Activated naive CD4-positive, alpha-beta T cell treated with anti-CD3 and anti-CD28 coated beads for 36 hours (primary cell): ENCODE data around the gene MYCT1. TPM values are rescaled to one million over a fixed set of nuclear protein-coding genes. Genes with fewer than 3 reads are reported as not detected.
"Not testable (repeated sequence)": the region's sequence is repeated elsewhere in the genome, so short reads cannot be mapped to it uniquely, and the experiment has no call there.

Experiments used
- CTCF ChIA-PET: fragments of 350-600 bp; sonication (Branson Sonifier 250); formaldehyde crosslinking; loops from one replicate; lab custom pipeline; 2021; ENCODE audit warnings: antibody characterized with exemption; lab: Charles Lee
- DNase-seq: peaks from one replicate; pipeline ENCODE4 v3.0.0-alpha.2; 2020
- H3K27ac Mint-ChIP-seq: one replicate; pipeline ENCODE4 v1.8.0; 2021; ENCODE audit warnings: mild to moderate bottlenecking, mixed read lengths
- H3K27me3 Mint-ChIP-seq: one replicate; pipeline ENCODE4 v1.8.0; 2021; ENCODE audit warnings: low read depth, mixed read lengths
- H3K36me3 Mint-ChIP-seq: one replicate; pipeline ENCODE4 v1.8.0; 2021; ENCODE audit warnings: low read depth, mixed read lengths
- H3K4me1 Mint-ChIP-seq: one replicate; pipeline ENCODE4 v1.8.0; 2021; ENCODE audit warnings: low read depth, mixed read lengths
- H3K4me3 Mint-ChIP-seq: one replicate; pipeline ENCODE4 v1.8.0; 2021; ENCODE audit warnings: mild to moderate bottlenecking, moderate library complexity, mixed read lengths
- H3K9me3 Mint-ChIP-seq: one replicate; pipeline ENCODE4 v1.8.0; 2021; ENCODE audit warnings: mixed read lengths
- intact Hi-C: fragments of 100-400 bp; cut with micrococcal nuclease; formaldehyde crosslinking; loops from one replicate; pipeline ENCODE4 v1.15.1; 2023
- total RNA-seq, 2 experiments: library from RNA; stranded (reverse); gene quantifications; one replicate each; pipeline ENCODE4 v1.2.3, GENCODE V29; 2021

Gene MYCT1, protein sequence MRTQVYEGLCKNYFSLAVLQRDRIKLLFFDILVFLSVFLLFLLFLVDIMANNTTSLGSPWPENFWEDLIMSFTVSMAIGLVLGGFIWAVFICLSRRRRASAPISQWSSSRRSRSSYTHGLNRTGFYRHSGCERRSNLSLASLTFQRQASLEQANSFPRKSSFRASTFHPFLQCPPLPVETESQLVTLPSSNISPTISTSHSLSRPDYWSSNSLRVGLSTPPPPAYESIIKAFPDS
- not detected for total RNA-seq

DNA sequence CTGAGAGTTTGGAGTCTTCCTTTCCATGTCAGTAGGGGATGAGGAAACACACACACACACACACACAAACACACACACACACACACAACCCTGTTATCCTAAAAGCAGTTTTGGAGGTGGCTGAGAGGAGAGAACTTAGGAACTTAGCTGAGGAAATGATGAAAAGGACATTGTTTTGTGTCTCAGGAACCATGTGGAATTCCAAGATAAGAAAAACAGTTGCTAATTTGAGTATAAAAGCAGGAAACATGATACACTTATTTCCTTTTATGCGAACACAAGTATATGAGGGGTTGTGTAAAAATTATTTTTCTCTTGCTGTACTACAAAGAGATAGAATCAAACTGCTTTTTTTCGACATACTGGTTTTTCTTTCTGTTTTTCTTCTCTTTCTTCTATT is at the start of gene MYCT1:
Gene MYCT1 (plus strand): TSS at position 264 of the 400 bp plus-strand sequence. CDS start 6 bp downstream, at position 270.
- CTCF ChIA-PET, result no interaction called here

DNA sequence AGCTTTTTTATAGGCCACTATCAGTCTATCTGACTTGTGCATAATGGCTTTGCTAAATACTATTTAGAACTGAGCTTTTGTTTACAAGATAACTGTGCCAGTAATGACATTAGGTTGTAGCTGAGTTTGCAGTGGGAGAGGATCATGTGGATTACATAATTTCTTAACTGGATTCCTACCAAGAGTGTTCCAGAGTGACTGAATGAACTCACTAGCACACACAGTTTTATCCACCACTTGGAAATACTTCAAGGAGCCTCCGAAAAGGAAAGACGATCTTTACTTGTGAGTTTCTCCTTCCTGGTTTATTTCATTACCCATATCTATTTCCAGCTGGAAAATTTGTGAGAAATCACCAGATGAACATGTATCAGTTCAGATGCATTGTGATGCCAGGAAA is 49.6 kb upstream of the MYCT1 start:
- H3K36me3 Mint-ChIP-seq, result no peaks in the 10 kb centered on the region
- no peaks in the 10 kb centered on the region for H3K9me3 Mint-ChIP-seq
- H3K4me3 Mint-ChIP-seq, result no peak overlapping the region
- H3K27ac Mint-ChIP-seq, result no peak overlapping the region
- no peaks in the 10 kb centered on the region for H3K4me1 Mint-ChIP-seq
- H3K27me3 Mint-ChIP-seq, result peaks cover 11% of the 10 kb centered on the region
- CTCF ChIA-PET, result no interaction called here
- intact Hi-C loops, result loop anchor here (10.0 kb wide), 1 partner anchor 973 kb away; no protein-coding TSS in a partner anchor
- no peak for DNase-seq

More for the DNA sequence above, at the start of gene MYCT1:
- Mint-ChIP-seq H3K27me3 (peaks cover 31% of the 10 kb centered on the region), H3K9me3 (no peaks in the 10 kb centered on the region), H3K4me3 (no peak within 1 kb of the TSS), H3K27ac (no peak within 1 kb of the TSS), H3K4me1 (no peaks in the 10 kb centered on the region), H3K36me3 (no peaks in the 10 kb centered on the region)
- no peak for DNase-seq
- intact Hi-C loops, result no loop called here

DNA sequence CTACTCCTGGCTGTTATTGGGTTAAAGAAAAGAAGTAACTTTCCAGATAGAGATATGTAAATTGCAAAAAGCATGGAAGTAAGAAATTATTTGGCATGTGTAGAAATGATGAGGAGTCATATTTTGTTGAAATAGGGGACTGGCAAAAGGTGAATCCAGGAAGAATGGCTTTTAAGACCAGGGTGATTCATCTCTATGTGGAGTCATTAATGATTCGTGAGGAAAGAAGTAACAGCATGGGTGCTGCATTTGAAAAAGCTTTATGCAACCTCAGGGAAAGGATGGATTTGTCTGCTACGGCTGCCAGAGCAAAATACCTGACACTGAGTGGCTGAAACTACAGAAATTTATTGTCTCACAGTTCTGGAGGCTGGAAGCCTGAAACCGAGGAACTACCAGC is 45.7 kb upstream of the MYCT1 start:
- H3K4me3 Mint-ChIP-seq, result no peak overlapping the region
- no peak for DNase-seq

DNA sequence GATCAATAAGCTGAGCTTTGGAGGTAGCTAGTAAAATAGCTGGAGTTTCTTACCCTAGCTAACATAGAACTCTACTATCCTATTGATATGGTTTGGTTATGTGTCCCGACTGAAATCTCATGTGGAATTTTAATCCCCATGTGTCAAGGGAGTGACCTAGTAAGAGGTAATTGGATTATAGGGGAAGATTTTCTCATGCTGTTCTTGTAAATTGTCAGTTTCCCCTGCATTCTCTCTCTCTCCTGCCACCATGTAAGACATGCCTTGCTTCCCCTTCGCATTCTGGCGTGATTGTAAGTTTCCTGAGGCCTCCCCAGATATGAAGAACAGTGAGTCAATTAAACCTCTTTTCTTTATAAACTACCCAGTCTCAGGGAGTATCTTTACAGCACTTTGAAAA is 35.9 kb upstream of the MYCT1 start:
- intact Hi-C loops, result no loop called here
- H3K9me3 Mint-ChIP-seq, result no peaks in the 10 kb centered on the region
- no peak for DNase-seq
- H3K36me3 Mint-ChIP-seq, result no peaks in the 10 kb centered on the region
- H3K27ac Mint-ChIP-seq, result no peak overlapping the region
- CTCF ChIA-PET, result no interaction called here
- H3K4me1 Mint-ChIP-seq, result no peaks in the 10 kb centered on the region
- no peaks in the 10 kb centered on the region for H3K27me3 Mint-ChIP-seq
- no peak overlapping the region for H3K4me3 Mint-ChIP-seq

More for the DNA sequence above, 45.7 kb upstream of the MYCT1 start:
- intact Hi-C loops, result no loop called here
- H3K36me3 Mint-ChIP-seq, result no peaks in the 10 kb centered on the region
- CTCF ChIA-PET, result no interaction called here
- no peak overlapping the region for H3K27ac Mint-ChIP-seq
- no peaks in the 10 kb centered on the region for H3K4me1 Mint-ChIP-seq
- H3K9me3 Mint-ChIP-seq, result no peaks in the 10 kb centered on the region
- H3K27me3 Mint-ChIP-seq, result peaks cover 10% of the 10 kb centered on the region

DNA sequence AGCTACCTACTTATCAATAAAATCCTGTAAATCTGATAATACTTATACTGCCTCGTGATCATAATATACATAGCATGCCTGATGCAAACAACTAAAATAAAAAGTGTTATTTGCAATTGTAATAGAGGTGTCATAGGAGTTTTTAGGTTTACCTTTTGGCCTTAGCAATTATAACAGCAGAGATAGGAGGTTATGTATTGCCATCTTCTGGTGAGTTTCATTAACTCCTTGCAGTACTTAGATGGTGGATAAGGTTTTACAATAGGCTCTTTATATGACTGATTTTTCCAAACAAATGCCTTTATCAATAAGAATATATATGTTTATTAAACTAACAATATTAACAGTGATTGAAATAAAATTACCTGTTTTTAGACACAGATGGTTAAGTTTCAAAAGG is 27.8 kb upstream of the MYCT1 start:
- DNase-seq, result no peak
- Mint-ChIP-seq H3K27ac (no peak overlapping the region), H3K4me3 (no peak overlapping the region), H3K27me3 (peaks cover 3% of the 10 kb centered on the region), H3K36me3 (no peaks in the 10 kb centered on the region), H3K4me1 (no peaks in the 10 kb centered on the region), H3K9me3 (no peaks in the 10 kb centered on the region)
- intact Hi-C loops, result loop anchor here (1.0 kb wide), 1 partner anchor 185 kb away; no protein-coding TSS in a partner anchor
- CTCF ChIA-PET, result no interaction called here

DNA sequence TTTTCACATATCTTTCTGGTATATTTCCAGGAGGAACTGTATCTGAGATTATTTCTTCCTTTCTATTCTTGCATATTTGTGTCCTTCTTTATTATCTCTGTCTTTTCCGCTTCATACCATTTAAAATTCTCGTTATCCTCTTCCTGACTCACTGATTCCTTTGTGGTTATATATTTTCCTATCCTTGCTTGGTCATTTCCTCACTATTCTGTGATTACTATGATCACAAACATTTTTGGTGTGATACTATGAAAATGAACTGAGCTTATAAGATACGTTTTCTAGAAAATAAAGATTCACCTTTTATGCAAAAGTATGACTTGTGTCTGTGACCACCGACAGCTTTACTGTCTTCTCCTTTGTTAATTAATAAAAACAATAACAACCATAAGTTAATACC is 26.5 kb upstream of the MYCT1 start:
- CTCF ChIA-PET, result interaction anchor here (0.6 kb wide), 1 partner anchor 73 kb away, joined by 3 read pairs; no protein-coding TSS in a partner anchor
- H3K27ac Mint-ChIP-seq, result no peak overlapping the region
- no peaks in the 10 kb centered on the region for H3K9me3 Mint-ChIP-seq
- H3K4me1 Mint-ChIP-seq, result no peaks in the 10 kb centered on the region
- DNase-seq, result no peak
- H3K27me3 Mint-ChIP-seq, result peaks cover 5% of the 10 kb centered on the region
- no peaks in the 10 kb centered on the region for H3K36me3 Mint-ChIP-seq
- intact Hi-C loops, result no loop called here
- no peak overlapping the region for H3K4me3 Mint-ChIP-seq

DNA sequence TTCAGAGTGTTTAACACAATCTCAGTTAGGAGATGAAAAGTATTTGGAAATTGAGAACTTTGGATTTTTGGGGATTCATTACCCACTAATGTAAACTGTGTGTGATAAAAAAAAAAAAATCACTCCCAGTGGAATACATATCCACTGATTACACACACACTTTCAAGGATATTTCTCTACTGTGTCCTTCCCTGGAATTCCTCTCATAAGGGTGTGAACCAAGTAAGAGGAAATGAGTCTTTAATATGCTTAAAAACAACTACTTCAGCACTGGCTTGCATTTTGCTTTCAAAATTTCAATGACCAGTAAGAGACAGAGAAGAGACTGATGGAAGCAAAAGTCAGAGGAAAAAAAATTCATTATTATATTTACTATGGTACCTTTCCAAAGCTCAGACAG is 24.5 kb upstream of the MYCT1 start:
- Mint-ChIP-seq H3K4me3 (no peak overlapping the region), H3K27me3 (peaks cover 5% of the 10 kb centered on the region), H3K36me3 (no peaks in the 10 kb centered on the region), H3K4me1 (no peaks in the 10 kb centered on the region), H3K9me3 (no peaks in the 10 kb centered on the region), H3K27ac (no peak overlapping the region)
- intact Hi-C loops, result no loop called here
- DNase-seq, result no peak
- CTCF ChIA-PET, result interaction anchor here (0.6 kb wide), 1 partner anchor 275 kb away, joined by 5 read pairs; no protein-coding TSS in a partner anchor

DNA sequence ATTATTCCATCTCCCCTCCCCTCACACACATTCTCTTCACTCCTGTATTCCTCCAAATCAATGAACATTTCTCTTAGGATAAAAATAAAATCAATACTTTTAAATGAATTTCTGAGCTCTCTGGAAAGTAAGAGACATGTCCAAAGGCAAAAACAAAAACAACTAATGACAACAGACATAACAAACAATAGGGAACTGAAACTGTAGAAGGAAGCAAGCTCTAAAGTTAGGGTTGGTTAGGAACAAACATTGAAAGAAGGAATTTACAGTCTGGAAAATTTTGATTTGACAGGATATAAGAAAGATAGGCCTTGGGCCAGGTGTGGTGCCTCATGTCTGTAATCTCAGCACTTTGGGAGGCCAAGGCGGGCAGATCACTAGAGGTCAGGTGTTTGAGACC is 17.5 kb upstream of the MYCT1 start:
- Mint-ChIP-seq H3K4me1 (no peaks in the 10 kb centered on the region), H3K9me3 (no peaks in the 10 kb centered on the region), H3K27ac (no peak overlapping the region), H3K27me3 (peaks cover 5% of the 10 kb centered on the region), H3K36me3 (no peaks in the 10 kb centered on the region), H3K4me3 (no peak overlapping the region)
- CTCF ChIA-PET, result no interaction called here
- intact Hi-C loops, result no loop called here
- no peak for DNase-seq

DNA sequence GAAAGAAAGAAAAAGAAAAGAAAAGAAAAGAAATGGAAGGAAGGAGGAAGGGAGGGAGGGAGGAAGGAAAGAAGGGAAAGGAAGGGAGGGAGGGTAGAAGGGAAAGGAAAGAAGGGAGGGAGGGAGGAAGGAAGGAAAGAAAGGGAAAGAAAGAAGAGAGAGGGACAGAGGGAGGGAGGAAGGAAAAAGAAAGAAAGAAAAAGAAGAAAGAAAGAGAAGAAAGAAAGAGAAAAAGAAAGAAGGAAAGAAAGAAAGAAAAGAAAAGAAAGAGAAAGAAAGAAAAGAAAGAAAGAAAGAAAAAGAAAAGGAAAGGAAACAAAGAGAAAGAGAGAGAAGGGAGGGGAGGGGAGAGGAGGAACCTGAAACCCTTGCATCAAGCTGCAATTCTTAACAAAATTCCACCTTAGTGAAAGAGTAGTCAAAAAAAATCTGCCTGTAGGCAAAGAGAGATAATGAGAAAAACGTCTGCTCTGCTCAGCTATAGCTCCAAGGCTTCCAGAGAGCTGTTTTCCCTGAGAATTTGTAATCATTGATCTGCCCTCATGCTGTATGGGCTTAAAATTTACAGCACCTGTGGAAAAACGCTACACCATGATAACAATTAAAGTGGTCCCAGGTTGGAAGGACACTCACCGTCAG is 16.7 kb upstream of the MYCT1 start:
- CTCF ChIA-PET, result no interaction called here
- intact Hi-C loops, result no loop called here
- no peaks in the 10 kb centered on the region for H3K4me1 Mint-ChIP-seq
- H3K27me3 Mint-ChIP-seq, result peaks cover 5% of the 10 kb centered on the region
- H3K36me3 Mint-ChIP-seq, result no peaks in the 10 kb centered on the region
- no peak overlapping the region for H3K4me3 Mint-ChIP-seq
- H3K27ac Mint-ChIP-seq, result no peak overlapping the region
- H3K9me3 Mint-ChIP-seq, result no peaks in the 10 kb centered on the region
- no peak for DNase-seq

DNA sequence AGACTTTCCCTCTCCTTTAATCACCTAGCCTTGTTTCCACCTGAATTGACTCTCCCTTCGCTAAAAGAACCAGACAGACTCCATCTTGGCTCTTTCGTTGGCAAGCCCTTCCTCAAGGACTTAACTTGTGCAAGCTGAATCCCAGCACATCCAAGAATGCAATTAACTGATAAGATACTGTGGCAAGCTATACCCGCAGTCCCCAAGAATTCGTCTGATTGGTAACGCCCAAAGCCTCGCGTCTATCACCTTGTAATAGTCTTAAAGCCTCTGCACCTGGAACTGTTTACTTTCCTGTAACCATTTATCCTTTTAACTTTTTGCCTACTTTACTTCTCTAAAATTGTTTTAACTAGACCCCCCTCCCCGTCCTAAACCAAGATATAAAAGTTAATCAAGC is 15.6 kb upstream of the MYCT1 start:
- Mint-ChIP-seq H3K4me1 (no peaks in the 10 kb centered on the region), H3K27me3 (peaks cover 5% of the 10 kb centered on the region), H3K36me3 (no peaks in the 10 kb centered on the region), H3K4me3 (no peak overlapping the region), H3K9me3 (no peaks in the 10 kb centered on the region), H3K27ac (no peak overlapping the region)
- no peak for DNase-seq
- intact Hi-C loops, result no loop called here
- CTCF ChIA-PET, result no interaction called here

DNA sequence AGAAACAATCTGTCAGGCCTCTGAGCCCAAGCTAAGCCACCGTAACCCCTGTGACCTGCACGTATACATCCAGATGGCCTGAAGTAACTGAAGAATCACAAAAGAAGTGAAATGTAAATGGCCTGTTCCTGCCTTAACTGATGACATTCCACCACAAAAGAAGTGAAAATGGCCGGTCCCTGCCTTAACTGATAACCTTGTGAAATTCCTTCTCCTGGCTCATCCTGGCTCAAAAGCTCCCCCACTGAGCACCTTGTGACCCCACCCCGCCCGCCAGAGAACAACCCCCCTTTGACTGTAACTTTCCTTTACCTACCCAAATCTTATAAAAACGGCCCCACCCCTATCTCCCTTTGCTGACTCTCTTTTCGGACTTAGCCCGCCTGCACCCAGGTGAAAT is 14.8 kb upstream of the MYCT1 start:
- CTCF ChIA-PET, H3K27ac Mint-ChIP-seq, H3K4me3 Mint-ChIP-seq, H3K4me1 Mint-ChIP-seq, intact Hi-C loops, H3K36me3 Mint-ChIP-seq, DNase-seq, H3K9me3 Mint-ChIP-seq, H3K27me3 Mint-ChIP-seq: not testable (repeated sequence)

DNA sequence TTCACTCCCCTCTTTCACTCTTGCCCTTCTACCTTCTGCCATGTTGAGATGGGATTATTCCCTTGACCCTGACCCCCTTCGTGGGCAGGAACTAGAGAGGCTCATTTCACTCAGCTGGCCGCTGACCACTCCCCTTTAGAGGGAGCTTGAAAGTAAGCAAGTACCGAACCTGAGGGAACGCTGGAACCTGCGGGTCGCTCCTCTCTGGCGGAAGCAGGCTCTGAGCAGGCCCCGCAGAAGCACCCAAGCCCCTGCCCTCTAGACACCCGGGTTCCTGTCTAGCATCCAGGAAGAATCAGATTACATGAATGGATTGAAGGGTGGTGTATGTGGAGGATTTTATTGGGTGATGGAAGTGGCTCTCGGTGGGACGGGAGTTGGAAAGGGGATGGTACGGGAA is 11.9 kb upstream of the MYCT1 start:
- Mint-ChIP-seq H3K4me3 (no peak overlapping the region), H3K27me3 (no peaks in the 10 kb centered on the region), H3K9me3 (no peaks in the 10 kb centered on the region), H3K27ac (no peak overlapping the region), H3K4me1 (no peaks in the 10 kb centered on the region), H3K36me3 (no peaks in the 10 kb centered on the region)
- intact Hi-C loops, result no loop called here
- CTCF ChIA-PET, result no interaction called here
- no peak for DNase-seq
